ENCODE results near the gene FOXA2.
"Not testable (repeated sequence)": the region's sequence is repeated elsewhere in the genome, so short reads cannot be mapped to it uniquely, and the experiment has no call there.

FOXA2 gene

DNA sequence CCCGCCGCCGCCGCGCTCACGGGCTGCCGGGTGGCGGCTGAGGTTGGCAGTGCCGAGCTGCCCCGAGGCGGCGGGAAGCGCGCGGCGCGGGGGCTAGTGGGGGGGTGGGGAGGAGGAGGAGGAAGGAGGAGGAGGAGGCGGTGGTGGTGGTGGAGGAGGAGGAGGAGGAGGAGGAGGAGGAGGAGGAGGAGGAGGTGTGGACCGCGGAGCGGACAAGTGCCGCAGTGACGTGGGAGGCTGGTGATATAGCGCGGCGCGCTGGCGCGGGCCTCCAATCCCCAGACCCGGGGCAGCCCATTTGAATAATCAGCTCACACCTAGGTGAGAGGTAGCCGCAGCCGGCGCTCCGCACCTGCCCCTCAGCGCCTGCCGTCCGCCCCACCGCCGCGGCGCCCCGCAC lies at the start of gene FOXA2:
FOXA2 (minus strand) TSS at position 51 of the 400 bp plus-strand sequence. CDS start 294 bp downstream, outside the sequence.
- in situ Hi-C loops (cut with MboI; ENCODE audit: low sequenced_read_pairs): no loop called here

DNA sequence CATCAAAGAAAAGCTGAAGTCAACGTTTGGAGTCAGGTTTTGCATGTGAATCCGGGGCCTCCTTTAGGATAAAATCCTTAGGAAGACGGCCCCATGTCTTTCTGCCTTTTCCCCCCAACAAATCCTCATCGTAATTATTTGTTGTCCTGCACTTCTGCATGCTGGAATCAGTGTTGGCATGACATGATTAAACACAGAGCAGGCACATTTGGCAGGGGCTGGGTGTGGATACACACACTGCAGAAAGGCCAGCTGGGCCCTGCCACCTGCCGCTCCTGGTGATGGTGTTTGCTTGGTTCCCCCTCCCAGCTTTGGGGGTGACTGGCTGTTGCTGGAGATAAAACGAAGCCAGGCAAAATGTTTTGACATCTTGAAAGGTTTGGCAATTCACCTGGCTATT lies 46.3 kb upstream of the FOXA2 start:
- in situ Hi-C loops (cut with MboI; ENCODE audit: low sequenced_read_pairs): no loop called here

DNA sequence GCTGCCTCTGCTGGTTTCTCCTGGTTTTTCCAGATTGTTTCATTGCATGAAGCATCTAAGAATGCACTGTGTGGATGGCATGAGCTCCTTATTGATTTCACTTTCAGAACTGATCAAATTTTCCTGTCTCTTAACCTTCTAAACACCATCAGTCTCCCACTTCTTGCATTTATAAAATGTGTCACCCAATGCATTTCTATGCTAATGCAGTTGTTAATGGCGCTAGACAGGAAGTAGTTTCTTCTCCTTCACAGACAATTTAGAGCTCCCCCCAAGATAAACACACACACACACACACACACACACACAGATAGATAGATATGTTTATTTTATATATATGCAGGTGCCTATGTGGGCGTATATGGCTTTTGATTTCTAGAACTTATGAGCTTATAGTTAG lies 45.6 kb upstream of the FOXA2 start:
- in situ Hi-C loops (cut with MboI; ENCODE audit: low sequenced_read_pairs): no loop called here

DNA sequence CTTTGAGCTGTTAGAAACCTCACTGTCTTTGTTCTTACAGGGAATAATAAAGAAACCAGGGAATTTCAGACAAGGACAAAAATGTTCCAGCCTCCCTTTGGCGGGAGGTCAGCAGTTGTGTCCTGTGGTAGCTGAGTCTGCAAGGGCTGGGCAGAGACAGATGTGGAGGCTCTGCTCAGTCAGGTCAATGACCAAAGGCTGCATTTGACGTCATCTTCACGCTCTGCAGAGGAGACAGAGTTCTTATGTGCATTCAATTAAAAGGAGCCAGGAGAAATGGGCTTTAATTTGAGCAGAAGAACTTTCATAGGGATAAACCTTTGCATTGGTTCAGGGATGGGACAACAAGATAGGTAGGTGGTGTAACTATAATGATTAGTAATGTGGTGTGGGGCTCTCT lies 45.1 kb upstream of the FOXA2 start:
- in situ Hi-C loops (cut with MboI; ENCODE audit: low sequenced_read_pairs): no loop called here

DNA sequence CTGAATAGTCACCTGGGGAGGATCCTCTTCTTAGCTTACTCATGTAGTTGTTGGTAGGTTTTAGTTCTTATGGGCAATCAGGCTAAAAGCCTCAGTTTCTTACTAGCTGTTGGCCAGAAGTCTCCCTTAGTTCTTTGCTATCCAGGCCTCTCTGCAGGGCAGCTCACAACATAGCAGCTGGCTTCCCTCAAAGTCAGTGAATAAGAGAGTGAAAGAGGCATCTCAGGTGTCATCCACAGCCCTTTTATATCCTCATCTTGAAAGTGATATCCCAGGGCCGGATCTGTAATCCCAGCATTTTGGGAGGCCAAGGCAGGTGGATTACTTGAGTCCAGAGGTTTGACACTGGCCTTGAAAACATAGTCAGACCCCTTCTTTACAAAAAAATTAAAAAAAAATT lies 42.1 kb upstream of the FOXA2 start:
- in situ Hi-C loops (cut with MboI; ENCODE audit: low sequenced_read_pairs): no loop called here

DNA sequence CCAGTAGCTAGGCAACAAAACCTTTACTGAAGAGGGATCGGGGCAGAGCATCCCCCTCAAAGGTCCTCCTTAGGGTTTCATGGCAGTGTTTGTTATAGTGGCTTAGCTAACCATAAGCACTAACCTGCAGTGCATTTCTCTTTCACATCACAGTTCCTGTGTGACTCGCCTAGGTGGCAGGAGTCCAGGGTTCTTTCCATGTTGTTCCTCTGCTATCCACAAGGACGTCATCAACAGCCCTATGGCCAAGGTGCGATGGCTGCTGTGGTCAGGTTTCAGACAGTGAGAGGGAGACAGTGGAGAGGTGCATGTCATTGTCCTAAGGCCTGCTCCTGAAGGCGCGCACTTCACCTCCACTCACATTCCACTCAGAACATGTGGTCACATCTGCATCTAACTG lies 38.8 kb upstream of the FOXA2 start:
- in situ Hi-C loops (cut with MboI; ENCODE audit: low sequenced_read_pairs): no loop called here

DNA sequence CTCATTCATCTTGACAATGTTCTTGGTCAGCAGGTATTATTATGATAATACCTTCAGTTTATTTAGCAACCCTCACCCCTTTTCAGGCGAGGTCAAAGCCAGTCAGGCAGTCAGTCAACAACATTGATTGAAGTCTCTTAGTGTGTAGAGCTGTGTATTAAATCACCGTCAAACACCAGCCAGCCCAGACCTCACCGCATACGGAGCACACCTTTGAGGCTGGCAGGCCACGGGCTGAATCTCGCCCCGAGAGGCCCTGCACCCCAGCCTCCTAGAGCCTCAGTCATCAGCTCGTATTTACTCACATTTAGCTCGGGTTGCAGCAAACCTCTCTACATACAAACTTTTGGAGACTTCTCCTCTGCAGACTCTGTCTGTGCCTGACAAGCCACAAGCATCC lies 36.0 kb upstream of the FOXA2 start:
- in situ Hi-C loops (cut with MboI; ENCODE audit: low sequenced_read_pairs): no loop called here

DNA sequence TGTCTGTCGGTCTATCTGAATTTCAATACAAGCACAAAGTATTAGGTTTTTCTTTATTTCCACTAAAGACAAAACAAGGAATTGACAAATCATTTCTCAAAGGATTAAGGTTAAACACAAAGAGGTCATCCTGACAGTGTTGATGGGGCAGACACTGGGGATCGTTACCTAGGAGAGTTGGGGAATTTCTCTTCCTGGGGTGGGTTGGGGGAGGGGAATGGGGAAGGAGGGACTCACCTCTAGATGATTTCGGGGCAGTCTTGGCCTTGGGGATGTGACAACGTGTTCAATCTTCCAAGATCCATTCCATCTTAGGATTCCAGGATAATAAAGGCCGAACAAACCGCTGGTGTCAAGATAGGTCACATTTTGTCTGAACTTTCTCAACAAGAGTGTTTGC lies 35.4 kb upstream of the FOXA2 start:
- in situ Hi-C loops (cut with MboI; ENCODE audit: low sequenced_read_pairs): no loop called here

DNA sequence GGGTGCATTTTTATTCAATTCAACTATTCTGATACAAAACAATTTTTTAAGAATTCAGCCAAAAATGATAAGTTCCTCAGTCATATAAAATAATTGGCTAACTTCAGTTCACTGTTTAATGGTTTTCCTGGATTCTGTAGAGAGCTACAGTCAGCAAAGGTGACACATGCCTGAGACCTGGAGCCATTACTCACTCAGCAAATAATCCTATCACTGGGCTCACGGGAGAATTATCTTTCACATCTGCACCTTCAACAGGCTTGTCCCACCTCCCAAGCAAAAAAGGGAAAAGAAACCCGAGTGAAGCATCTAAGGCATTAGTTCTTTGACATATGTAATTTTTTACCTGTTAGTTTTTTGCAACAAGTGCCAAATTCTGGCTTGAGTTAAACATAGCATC lies 34.9 kb upstream of the FOXA2 start:
- in situ Hi-C loops (cut with MboI; ENCODE audit: low sequenced_read_pairs): no loop called here

DNA sequence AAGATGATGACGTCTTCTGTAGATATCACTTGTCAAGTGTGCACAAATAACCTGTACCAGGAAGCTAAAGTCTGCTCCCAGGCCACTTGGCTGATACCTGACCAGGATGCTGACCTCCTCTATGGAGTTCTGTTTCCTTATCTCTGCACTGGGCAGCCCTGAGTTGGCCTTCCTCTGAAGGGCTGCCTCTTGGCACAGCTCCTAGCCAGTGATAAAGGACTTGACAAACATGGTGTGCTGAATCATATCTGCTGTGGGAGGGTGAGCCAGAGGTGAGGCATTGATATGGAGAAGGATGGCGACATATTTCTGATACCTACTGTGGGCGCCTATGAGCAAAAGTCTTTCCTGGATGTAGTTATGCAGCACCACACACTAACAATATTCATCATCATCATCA lies 32.8 kb upstream of the FOXA2 start:
- in situ Hi-C loops (cut with MboI; ENCODE audit: low sequenced_read_pairs): no loop called here

DNA sequence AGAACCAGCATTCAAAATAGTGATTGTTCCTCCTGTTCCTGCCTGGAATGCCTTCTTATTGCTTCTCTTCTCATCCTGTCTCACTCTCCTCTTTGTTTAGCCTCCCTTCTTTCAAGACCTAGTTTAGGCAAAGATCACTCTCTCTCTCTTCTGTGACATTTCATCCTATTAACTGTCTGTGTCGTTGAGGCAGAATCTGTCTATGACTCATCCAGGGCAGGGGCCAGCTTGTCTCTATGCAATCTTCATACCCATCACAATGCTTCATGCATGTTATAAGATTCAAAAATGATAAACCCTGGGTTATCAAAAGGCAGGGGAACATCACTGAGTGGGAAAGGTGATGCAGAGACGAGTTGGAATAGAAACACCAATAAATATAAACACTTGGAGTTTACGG lies 32.2 kb upstream of the FOXA2 start:
- in situ Hi-C loops (cut with MboI; ENCODE audit: low sequenced_read_pairs): no loop called here

DNA sequence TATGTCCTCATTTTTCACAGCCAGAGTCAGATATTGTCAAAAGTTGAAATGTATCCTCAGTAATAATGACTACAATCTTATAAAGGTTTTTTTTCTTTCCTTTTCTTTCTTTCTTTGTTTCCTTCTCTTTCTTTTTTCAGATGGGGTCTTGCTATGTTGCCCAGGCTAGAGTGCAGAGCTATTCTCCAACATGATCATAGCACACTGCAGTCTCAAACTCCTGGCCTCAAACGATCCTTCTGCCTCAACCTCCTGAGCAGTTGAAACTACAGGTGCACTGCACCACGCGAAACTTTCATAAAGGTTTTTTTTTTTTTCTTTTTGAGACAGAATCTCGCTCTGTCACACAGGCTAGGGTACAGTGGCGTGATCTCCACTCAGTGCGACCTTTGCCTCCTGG lies 31.1 kb upstream of the FOXA2 start:
- in situ Hi-C loops (cut with MboI; ENCODE audit: low sequenced_read_pairs): no loop called here

DNA sequence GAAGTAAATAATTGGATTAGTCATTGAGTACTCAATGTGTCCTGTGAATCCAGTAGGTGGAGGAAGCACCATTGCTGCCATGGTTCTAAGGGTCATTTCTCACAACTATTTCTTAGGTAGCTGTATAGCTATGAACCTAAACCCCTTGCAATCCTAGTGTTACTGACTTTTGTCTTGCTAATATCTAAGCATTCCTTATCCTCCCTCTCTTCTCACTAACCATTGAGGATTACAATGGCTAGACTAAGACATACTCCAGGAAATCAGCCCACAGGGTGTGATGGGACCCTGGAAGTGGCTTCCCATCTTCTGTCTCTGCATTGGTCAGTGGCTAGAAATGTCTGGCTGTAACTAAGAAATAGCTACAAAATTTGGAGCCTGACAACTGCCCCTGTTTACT lies 27.3 kb upstream of the FOXA2 start:
- in situ Hi-C loops (cut with MboI; ENCODE audit: low sequenced_read_pairs): no loop called here

DNA sequence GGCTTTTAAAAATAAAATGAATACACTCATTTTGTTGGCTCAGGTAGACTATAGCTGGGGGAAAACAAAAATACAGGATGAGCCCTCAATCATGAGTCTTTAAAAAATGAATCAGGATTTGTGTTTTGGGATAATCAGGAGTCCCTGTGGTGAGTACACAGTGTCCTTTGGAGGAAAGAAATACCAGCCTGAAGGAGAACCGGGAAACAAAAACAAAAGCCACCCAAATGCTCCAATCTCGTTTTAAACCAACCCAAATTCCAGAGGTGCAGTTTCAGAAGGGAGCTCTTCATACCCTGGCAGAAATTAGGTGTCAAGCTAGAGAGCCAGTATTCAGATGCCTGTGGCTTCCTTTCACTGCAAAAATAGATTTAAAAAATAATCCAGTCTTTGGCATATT lies 23.3 kb upstream of the FOXA2 start:
- in situ Hi-C loops (cut with MboI; ENCODE audit: low sequenced_read_pairs): no loop called here

DNA sequence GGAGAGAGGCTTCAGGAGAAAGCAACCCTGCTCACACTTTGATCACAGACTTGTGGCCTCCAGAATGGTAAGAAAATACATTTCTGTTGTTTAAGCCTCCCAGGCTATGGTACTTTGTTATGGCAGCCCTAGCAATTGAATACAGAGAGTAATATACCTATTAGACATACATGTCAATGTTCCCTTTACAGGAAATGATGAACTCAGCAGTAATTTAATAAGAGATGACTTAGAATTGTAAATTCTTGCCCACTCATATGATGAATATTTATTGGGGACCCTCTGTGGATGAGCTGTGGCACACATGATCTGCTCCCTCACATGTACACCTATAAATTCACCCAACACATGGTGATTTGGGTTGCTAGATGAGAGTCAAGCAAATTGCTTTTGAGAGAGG lies 20.4 kb upstream of the FOXA2 start:
- in situ Hi-C loops (cut with MboI; ENCODE audit: low sequenced_read_pairs): no loop called here

DNA sequence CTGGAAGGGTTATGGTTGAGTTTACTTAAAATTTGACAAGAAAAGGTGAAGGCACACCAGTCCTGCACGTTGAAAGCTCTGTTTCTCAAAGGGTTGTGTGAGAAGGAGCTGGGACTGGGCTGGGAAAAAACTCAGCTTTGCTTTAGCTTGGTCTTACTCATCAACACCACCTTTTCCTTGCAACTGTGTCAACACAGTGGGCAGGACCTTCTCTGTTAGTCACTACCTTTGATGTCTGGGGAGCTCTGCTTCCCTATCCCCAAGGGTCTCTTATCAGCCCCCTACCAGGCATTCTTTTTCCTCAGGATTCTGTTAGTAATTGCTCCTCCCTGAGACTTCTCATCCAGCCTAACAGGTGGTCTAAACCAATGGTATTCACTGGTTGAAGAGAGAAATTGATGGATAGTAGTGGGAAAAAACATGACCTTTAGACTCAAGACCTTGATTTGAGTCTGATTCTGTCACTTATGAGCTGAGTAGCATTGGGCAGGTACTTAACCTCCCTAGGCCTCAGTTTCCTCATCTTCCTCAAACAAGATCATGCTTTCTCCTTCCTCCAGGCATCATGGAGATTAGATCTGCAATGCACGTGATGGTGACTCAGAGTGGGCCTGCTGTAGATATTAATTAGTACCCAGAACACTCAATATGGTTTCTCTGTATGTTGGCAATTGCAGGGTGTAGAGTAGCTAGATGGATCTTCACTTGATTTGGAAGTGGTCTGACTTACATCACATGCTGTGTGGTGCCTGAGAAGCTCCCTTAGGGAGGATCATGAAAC lies 17.2 kb upstream of the FOXA2 start:
- in situ Hi-C loops (cut with MboI; ENCODE audit: low sequenced_read_pairs): no loop called here

DNA sequence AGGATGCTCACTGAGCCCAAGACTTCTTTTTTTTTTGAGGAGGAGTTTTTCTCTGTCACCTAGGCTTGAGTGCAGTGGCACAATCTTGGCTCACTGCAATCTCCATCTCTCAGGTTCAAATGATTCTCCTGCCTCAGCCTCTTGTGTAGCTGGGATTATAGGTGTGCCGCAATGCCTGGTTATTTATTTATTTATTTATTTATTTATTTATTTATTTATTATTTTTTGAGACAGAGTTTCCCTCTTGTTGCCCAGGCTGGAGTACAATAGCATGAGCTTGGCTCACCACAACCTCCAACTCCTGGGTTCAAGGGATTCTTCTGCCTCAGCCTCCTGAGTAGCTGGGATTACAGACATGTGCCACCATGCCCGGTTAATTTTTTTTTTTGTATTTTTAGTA lies 14.9 kb upstream of the FOXA2 start:
- in situ Hi-C loops (cut with MboI; ENCODE audit: low sequenced_read_pairs): not testable (repeated sequence)

DNA sequence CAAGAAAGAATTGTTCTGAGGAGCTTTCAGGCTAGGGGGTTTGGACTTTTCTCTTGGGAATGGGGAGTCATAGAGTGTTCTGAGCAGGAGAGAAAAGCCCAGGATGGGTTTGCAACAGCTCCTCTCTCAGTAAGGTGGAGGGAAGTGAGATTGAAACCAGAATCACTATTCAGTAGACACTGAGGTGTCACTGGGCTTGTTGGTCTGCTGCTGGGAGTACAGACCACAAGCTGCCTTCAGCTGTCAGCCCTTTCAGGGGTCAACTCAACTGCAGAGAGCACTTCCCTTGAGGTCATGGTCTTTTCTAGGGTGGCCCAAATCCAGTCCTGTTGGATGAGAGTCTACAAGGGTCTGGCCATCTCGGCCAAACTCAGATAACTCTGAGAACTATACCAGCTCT lies 12.9 kb upstream of the FOXA2 start:
- in situ Hi-C loops (cut with MboI; ENCODE audit: low sequenced_read_pairs): no loop called here

DNA sequence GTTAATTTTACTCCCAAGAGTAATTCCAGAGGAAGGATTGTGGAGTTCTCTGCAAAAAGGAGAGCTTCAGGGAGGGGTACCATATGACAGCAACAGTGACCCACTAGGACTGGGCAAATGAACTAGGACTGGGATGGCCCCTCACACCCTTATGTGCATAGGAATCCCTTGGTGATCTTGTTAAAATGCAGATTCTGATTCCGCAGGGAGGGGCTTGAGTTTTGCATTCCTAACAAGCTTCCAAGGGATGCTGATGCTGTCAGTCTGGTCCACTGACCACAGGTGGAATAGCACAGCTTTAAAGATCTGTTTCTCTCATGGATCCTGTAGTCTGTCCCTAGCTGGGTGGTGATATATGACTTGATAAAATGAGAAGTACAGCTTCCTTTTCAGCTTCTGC lies 6.3 kb upstream of the FOXA2 start:
- in situ Hi-C loops (cut with MboI; ENCODE audit: low sequenced_read_pairs): no loop called here

DNA sequence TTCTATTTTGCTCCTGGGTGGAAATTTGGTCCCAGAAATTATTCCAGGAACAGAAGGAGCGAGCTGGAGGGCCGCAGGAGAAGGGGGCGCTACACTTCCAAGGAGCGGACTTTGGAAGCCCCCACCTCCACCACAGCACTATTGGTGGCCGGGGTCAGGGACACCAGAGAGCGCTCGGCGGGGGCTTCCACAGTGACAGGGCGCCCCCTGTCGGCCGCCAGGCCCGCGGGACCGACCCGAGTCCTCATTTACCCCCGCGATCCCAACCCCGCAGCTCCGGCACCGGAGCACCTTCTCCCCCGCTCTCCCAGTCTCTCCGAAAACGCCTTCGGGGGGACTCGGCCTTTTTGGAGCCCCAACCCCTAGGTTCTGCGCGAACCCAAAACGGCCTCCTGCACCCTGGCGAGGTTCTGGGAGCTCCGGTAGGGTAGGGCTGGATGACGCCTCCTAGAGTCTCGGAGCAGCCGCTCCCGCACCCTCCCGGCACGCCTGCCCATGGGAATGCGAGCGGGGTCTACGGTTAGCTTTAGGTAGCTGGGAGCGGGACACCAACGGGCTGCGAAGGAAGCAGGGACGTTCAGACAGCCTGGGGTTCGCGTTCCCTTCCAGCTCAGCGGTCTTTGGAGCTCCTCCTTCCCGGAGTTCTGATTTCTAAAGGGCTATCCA lies 2.4 kb upstream of the FOXA2 start:
- in situ Hi-C loops (cut with MboI; ENCODE audit: low sequenced_read_pairs): no loop called here

DNA sequence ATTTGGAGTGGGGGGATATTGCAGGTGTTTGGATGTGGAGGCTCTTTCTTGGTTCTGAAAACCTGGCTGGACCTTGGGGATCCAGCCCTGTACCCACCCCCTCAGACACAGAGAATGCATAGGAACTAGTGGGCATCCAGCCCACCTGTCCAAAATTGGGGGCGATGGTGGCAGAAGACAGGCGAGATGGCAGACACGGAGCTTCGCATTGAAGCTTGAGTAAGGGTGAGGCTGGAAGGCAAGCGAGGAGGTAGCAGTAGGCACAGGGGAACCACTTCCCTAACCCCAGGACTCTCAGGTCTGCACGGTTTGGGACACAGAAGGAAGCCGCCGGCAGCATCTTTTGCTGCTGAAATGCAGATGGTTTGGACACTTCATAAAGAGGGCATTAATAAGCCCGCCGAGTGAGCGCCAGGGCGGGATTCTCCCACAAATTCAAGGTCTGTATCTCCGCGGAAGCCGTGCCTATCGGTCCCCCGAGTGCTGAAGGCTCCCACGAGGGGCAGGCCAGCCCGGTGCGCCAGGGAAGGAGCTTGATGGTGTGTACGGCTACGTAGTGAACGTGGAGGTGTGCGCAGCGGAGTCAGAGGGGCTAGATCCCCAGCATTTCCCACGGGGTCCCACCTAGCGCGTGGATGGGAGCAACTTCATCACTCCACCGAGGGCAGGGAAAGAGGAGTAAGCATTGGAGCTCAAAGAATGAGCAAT lies 1.6 kb upstream of the FOXA2 start:
- in situ Hi-C loops (cut with MboI; ENCODE audit: low sequenced_read_pairs): no loop called here

Measured in HL-60/S4 treated with phorbol 12-myristate 13-acetate at 8.2 ng/mL for 4 days and 3 days (cell line).